ENCODE data around the gene TRIM52. TPM values are rescaled to one million over a fixed set of nuclear protein-coding genes. Genes with fewer than 3 reads are reported as not detected.

The TRIM52 gene
- total and polyA plus RNA-seq, 9 of the 15 experiments (the other 6 are each of a cell fraction or from before 2014, with no cell fraction given): 3.3 to 21.9 (median 13.5) TPM

DNA sequence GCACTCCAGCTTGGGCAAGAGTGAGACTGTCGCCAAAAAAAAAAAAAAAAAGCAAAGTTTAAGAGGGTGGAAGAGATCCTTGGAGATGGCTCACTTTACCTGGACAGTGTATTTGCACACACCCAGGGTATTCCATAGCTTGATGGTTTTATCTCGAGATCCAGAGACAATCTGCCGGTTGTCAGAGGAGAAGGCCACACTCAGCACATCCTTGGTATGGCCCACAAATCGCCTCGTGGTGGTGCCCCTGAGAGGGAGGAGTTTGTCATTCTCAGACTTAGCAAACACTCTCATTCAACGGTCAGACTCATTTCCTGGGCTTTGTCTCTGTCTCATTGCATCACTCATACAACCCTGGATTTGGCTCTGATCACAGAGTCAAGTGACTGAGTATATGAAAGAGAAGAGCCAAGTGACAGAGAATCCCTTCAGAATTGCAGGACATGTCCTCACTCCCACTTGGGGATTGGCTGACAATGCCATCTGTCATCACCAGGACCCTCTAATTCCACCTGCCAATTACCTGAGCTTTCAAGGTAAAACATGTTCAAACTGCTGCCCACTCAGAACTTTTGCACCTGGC is 19.5 kb downstream of the TRIM52 start (continued):
- TF ChIP-seq DACH1 (IDR thresholded peaks at IDR 0.05; ENCODE audit: partially characterized antibody): no peak
- TF ChIP-seq HNRNPLL (IDR thresholded peaks at IDR 0.05; ENCODE audit: low read depth, low read length, poor library complexity, severe bottlenecking): no peak
- TF ChIP-seq, protein P1, sequence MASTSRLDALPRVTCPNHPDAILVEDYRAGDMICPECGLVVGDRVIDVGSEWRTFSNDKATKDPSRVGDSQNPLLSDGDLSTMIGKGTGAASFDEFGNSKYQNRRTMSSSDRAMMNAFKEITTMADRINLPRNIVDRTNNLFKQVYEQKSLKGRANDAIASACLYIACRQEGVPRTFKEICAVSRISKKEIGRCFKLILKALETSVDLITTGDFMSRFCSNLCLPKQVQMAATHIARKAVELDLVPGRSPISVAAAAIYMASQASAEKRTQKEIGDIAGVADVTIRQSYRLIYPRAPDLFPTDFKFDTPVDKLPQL (IDR thresholded peaks at IDR 0.05; ENCODE audit: extremely low read depth, insufficient read length): no peak
- no peak for TF ChIP-seq CHD4 (IDR thresholded peaks at IDR 0.05; ENCODE audit: insufficient read depth, insufficient replicate concordance, low read depth, low read length, poor library complexity, severe bottlenecking)
- TF ChIP-seq, protein P2, sequence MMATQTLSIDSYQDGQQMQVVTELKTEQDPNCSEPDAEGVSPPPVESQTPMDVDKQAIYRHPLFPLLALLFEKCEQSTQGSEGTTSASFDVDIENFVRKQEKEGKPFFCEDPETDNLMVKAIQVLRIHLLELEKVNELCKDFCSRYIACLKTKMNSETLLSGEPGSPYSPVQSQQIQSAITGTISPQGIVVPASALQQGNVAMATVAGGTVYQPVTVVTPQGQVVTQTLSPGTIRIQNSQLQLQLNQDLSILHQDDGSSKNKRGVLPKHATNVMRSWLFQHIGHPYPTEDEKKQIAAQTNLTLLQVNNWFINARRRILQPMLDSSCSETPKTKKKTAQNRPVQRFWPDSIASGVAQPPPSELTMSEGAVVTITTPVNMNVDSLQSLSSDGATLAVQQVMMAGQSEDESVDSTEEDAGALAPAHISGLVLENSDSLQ (IDR thresholded peaks at IDR 0.05): peak; percentile 46
- no peak for TF ChIP-seq GTF2E2 (tag; IDR thresholded peaks at IDR 0.05)
- TF ChIP-seq, protein P3, sequence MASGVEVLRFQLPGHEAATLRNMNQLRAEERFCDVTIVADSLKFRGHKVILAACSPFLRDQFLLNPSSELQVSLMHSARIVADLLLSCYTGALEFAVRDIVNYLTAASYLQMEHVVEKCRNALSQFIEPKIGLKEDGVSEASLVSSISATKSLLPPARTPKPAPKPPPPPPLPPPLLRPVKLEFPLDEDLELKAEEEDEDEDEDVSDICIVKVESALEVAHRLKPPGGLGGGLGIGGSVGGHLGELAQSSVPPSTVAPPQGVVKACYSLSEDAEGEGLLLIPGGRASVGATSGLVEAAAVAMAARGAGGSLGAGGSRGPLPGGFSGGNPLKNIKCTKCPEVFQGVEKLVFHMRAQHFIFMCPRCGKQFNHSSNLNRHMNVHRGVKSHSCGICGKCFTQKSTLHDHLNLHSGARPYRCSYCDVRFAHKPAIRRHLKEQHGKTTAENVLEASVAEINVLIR (CRISPR knock-in tag; IDR thresholded peaks at IDR 0.05): no peak
- TF ChIP-seq, protein P4, sequence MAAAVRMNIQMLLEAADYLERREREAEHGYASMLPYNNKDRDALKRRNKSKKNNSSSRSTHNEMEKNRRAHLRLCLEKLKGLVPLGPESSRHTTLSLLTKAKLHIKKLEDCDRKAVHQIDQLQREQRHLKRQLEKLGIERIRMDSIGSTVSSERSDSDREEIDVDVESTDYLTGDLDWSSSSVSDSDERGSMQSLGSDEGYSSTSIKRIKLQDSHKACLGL (CRISPR knock-in tag; IDR thresholded peaks at IDR 0.05; ENCODE audit: borderline replicate concordance, poor library complexity, severe bottlenecking): no peak
- TF ChIP-seq, protein P5, sequence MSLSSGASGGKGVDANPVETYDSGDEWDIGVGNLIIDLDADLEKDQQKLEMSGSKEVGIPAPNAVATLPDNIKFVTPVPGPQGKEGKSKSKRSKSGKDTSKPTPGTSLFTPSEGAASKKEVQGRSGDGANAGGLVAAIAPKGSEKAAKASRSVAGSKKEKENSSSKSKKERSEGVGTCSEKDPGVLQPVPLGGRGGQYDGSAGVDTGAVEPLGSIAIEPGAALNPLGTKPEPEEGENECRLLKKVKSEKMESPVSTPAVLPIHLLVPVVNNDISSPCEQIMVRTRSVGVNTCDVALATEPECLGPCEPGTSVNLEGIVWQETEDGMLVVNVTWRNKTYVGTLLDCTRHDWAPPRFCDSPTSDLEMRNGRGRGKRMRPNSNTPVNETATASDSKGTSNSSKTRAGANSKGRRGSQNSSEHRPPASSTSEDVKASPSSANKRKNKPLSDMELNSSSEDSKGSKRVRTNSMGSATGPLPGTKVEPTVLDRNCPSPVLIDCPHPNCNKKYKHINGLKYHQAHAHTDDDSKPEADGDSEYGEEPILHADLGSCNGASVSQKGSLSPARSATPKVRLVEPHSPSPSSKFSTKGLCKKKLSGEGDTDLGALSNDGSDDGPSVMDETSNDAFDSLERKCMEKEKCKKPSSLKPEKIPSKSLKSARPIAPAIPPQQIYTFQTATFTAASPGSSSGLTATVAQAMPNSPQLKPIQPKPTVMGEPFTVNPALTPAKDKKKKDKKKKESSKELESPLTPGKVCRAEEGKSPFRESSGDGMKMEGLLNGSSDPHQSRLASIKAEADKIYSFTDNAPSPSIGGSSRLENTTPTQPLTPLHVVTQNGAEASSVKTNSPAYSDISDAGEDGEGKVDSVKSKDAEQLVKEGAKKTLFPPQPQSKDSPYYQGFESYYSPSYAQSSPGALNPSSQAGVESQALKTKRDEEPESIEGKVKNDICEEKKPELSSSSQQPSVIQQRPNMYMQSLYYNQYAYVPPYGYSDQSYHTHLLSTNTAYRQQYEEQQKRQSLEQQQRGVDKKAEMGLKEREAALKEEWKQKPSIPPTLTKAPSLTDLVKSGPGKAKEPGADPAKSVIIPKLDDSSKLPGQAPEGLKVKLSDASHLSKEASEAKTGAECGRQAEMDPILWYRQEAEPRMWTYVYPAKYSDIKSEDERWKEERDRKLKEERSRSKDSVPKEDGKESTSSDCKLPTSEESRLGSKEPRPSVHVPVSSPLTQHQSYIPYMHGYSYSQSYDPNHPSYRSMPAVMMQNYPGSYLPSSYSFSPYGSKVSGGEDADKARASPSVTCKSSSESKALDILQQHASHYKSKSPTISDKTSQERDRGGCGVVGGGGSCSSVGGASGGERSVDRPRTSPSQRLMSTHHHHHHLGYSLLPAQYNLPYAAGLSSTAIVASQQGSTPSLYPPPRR (CRISPR knock-in tag; IDR thresholded peaks at IDR 0.05; ENCODE audit: borderline replicate concordance): 0 out of 2 replicates have a peak, but pooled peaks have one; percentile 11
- no peak for TF ChIP-seq SAFB2 (IDR thresholded peaks at IDR 0.05; ENCODE audit: borderline replicate concordance, low read depth, low read length, severe bottlenecking)
- TF ChIP-seq HNRNPH1 (optimal IDR thresholded peaks at IDR 0.05; ENCODE audit: low read depth, low read length): no peak
- TF ChIP-seq, protein P6, sequence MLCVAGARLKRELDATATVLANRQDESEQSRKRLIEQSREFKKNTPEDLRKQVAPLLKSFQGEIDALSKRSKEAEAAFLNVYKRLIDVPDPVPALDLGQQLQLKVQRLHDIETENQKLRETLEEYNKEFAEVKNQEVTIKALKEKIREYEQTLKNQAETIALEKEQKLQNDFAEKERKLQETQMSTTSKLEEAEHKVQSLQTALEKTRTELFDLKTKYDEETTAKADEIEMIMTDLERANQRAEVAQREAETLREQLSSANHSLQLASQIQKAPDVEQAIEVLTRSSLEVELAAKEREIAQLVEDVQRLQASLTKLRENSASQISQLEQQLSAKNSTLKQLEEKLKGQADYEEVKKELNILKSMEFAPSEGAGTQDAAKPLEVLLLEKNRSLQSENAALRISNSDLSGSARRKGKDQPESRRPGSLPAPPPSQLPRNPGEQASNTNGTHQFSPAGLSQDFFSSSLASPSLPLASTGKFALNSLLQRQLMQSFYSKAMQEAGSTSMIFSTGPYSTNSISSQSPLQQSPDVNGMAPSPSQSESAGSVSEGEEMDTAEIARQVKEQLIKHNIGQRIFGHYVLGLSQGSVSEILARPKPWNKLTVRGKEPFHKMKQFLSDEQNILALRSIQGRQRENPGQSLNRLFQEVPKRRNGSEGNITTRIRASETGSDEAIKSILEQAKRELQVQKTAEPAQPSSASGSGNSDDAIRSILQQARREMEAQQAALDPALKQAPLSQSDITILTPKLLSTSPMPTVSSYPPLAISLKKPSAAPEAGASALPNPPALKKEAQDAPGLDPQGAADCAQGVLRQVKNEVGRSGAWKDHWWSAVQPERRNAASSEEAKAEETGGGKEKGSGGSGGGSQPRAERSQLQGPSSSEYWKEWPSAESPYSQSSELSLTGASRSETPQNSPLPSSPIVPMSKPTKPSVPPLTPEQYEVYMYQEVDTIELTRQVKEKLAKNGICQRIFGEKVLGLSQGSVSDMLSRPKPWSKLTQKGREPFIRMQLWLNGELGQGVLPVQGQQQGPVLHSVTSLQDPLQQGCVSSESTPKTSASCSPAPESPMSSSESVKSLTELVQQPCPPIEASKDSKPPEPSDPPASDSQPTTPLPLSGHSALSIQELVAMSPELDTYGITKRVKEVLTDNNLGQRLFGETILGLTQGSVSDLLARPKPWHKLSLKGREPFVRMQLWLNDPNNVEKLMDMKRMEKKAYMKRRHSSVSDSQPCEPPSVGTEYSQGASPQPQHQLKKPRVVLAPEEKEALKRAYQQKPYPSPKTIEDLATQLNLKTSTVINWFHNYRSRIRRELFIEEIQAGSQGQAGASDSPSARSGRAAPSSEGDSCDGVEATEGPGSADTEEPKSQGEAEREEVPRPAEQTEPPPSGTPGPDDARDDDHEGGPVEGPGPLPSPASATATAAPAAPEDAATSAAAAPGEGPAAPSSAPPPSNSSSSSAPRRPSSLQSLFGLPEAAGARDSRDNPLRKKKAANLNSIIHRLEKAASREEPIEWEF (CRISPR knock-in tag; IDR thresholded peaks at IDR 0.05): no peak
